GM13977 (cell line): ENCODE data around the gene MRPL20.
"Not testable (repeated sequence)": the region's sequence is repeated elsewhere in the genome, so short reads cannot be mapped to it uniquely, and the experiment has no call there.

Experiments used
- DNase-seq: peaks from one replicate; pipeline ENCODE4 v3.0.0; 2012; ENCODE audit warnings: low spot score
- in situ Hi-C: fragments of 300-500 bp; cut with MboI; formaldehyde crosslinking; loops from one replicate; pipeline ENCODE4 v1.12.0; 2022; ENCODE audit warnings: low sequenced_read_pairs, low pct_unique_long_range_greater_than_20kb, mixed read lengths, inconsistent platforms; ENCODE audit not compliant: unreplicated experiment
- TF ChIP-seq, protein P1 (sequence below): IDR thresholded peaks from 2 replicates; pipeline ENCODE4 v1.5.1; 2012; ENCODE audit warnings: mild to moderate bottlenecking, control low read depth; ENCODE audit not compliant: insufficient read depth; ENCODE audit errors: extremely low read depth, missing control alignments

MRPL20 gene

DNA sequence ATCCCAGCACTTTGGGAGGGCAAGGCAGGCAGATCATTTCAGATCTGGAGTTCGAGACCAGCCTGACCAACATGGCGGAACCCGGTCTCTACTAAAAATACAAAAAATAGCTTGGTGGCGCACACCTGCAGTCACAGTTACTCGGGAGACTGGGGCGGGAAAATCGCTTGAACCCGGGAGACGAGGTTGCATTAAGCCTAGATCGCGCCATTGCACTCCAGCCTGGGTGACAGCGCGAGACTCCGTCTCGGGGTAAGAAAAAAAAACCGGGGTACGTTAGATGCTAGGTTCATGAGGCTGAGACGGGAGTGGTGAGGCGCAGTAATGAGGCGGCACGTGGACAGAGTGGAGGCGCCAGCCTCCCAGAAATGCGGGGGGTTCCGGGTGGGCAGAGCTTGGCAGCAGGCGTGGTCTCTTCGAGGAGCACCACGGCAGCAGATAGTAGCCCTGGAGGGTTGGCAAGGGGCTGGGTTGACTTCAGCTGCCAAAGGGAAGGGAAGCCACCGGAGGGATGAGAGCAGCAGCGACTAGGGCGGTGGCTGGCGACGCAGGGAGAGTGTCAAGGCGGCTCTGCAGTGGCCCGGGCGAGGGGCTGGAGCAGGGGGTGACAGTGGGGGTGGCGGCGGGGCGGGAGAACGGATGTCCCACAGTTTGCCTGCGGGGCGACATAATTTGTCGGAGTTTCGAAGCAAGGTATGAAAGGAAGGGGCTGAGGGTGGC lies 832 bp downstream of the MRPL20 start:
- TF ChIP-seq, protein P1, sequence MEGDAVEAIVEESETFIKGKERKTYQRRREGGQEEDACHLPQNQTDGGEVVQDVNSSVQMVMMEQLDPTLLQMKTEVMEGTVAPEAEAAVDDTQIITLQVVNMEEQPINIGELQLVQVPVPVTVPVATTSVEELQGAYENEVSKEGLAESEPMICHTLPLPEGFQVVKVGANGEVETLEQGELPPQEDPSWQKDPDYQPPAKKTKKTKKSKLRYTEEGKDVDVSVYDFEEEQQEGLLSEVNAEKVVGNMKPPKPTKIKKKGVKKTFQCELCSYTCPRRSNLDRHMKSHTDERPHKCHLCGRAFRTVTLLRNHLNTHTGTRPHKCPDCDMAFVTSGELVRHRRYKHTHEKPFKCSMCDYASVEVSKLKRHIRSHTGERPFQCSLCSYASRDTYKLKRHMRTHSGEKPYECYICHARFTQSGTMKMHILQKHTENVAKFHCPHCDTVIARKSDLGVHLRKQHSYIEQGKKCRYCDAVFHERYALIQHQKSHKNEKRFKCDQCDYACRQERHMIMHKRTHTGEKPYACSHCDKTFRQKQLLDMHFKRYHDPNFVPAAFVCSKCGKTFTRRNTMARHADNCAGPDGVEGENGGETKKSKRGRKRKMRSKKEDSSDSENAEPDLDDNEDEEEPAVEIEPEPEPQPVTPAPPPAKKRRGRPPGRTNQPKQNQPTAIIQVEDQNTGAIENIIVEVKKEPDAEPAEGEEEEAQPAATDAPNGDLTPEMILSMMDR: no peak
- DNase-seq: no peak
- in situ Hi-C loops: no loop called here

DNA sequence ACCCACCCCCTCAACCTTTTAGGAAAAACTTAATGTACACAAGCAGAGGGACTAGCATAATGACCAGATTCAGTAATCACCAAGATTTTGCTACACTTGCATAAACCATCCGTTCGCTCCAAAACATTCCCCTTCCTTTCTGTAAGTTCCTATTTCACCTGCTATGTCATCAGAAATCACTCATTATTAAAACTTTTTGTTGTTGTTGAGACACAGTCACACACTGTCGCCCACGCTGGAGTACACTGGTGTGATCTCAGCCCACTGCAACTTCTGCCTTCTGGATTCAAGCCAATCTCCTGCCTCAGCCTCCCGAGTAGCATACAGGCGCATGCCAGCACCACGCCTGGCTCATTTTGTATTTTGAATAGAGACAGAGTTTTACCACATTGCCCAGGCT lies 3.4 kb downstream of the MRPL20 start:
- no peak for DNase-seq
- in situ Hi-C loops: no loop called here
- TF ChIP-seq, protein P1: no peak

GRCh38 chr1:1402901-1403392 lies 4.1 kb downstream of the MRPL20 start:
- DNase-seq, in situ Hi-C loops: not testable (repeated sequence)

- TF ChIP-seq, protein P1: peak; percentile 68
- in situ Hi-C loops: no loop called here
- no peak for DNase-seq
Measured at GRCh38 chr1:1402072-1402900, 4.8 kb downstream of the MRPL20 start.

- TF ChIP-seq, protein P1: no peak
- in situ Hi-C loops: no loop called here
- DNase-seq: no peak
Measured at GRCh38 chr1:1401457-1402010, 5.6 kb downstream of the MRPL20 start.

DNA sequence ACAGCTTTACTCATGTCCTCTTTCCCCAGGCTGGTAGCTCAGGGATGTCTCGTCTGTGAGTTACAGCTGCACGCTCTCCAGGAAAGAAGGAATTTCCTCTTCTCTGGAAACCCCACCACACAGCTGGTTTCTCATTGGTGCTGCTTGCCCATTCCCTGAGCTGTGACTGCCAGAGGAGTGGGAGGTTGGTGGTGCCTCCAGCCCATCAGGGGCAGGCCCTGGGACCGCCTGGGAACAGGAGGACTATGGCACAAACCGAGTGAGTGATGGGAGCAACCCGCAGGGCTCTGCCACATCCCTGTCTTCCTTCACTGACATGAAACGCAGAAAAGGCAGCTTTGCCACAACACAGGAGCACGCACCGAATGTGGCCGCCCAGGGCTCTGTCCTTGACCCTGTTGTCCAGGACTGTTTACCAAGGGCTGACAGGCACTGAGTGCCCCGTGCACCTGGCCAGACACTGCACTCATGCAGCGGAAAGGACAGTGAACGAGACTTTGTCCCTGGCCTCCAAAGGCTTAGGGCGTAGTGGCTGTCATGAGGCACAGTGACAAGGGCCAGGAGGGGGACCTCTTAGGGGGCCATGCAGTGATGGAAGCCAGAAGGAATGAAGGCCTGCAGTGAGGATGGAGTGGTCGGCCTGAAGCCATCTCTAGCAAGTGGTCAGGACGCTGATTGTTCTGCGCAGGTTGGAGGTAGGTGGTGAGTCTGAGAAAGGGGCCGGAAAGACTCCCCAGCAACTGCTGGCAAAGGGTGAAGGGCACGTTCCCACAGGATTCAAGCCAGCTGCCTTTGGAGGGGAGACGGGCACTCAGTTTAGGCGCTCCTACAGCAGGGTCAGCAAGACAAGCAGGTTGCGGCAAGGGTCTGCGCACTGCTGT lies 6.3 kb downstream of the MRPL20 start:
- TF ChIP-seq, protein P1: no peak
- in situ Hi-C loops: no loop called here
- no peak for DNase-seq
